Body of pancreas (tissue), 4 donors: ENCODE measurements around the gene ZNF74.
"Not testable (repeated sequence)": the region's sequence is repeated elsewhere in the genome, so short reads cannot be mapped to it uniquely, and the experiment has no call there.

ENCODE experiments used
- POLR2A ChIP-seq, 3 donors: fragments of 450-650 bp; IDR thresholded peaks; one replicate each; pipeline ENCODE4 v1.6.1; 2016; ENCODE audit warnings: antibody characterized with exemption in 3 of 3, mild to moderate bottlenecking in 2 of 3
- TF ChIP-seq, protein P1 (sequence below), 7 experiments: fragments of 450-650 bp in 4 of 7; fragments of 200-600 bp in 3 of 7; sonication (generic) in 3 of 7; IDR thresholded peaks; one replicate each; pipeline ENCODE4 v1.5.1; 2016 to 2019; ENCODE audit warnings: antibody characterized with exemption in 7 of 7

DNA sequence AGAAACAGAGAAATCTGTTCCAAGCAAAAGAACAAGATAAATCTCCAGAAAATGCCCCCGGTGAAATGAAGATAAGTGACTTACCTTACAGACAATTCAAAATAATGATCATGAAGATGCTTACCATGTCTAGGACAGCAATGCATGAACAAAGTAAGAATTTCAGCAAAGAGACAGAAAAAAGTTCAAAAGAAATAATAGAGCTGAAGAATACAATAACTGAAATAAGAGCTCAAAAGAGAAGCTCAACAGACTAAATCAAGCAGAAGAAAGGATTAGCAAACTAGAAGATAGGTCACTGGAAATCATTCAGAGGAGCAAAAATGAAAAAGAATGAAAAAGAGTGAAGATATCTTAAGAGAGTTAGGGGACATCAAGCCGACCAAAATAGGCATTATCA is 19.8 kb upstream of the ZNF74 start:
- TF ChIP-seq, protein P1, sequence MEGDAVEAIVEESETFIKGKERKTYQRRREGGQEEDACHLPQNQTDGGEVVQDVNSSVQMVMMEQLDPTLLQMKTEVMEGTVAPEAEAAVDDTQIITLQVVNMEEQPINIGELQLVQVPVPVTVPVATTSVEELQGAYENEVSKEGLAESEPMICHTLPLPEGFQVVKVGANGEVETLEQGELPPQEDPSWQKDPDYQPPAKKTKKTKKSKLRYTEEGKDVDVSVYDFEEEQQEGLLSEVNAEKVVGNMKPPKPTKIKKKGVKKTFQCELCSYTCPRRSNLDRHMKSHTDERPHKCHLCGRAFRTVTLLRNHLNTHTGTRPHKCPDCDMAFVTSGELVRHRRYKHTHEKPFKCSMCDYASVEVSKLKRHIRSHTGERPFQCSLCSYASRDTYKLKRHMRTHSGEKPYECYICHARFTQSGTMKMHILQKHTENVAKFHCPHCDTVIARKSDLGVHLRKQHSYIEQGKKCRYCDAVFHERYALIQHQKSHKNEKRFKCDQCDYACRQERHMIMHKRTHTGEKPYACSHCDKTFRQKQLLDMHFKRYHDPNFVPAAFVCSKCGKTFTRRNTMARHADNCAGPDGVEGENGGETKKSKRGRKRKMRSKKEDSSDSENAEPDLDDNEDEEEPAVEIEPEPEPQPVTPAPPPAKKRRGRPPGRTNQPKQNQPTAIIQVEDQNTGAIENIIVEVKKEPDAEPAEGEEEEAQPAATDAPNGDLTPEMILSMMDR (IDR thresholded peaks at IDR 0.05): not testable (repeated sequence)
- not testable (repeated sequence) for TF ChIP-seq POLR2A (IDR thresholded peaks at IDR 0.05)
